ENCODE data around the gene FRYL.

The FRYL gene

GRCh38 chr4:48693856-48694574, 86.1 kb downstream of the FRYL start:
- Histone ChIP-seq H3K4me3 (ENCODE audit: low read depth, low read length, poor library complexity, severe bottlenecking) (no peak overlapping the region), H3K9ac (ENCODE audit: low read length) (no peak overlapping the region), H3F3A (ENCODE audit: insufficient read depth, low read length) (no peaks in the 10 kb centered on the region), H3K27ac (ENCODE audit: low read depth, low read length, poor library complexity, severe bottlenecking) (no peak overlapping the region), H4K20me1 (ENCODE audit: insufficient read depth, low read length) (no peaks in the 10 kb centered on the region), H3K4me2 (ENCODE audit: low read length) (no peak overlapping the region), H3K9me3 (ENCODE audit: low read length) (no peaks in the 10 kb centered on the region), H3K79me2 (ENCODE audit: insufficient read depth, low read length) (peaks cover 67% of the 10 kb centered on the region), H3K36me3 (ENCODE audit: insufficient read depth, low read length) (no peaks in the 10 kb centered on the region), H2AFZ (ENCODE audit: low read length) (no peak overlapping the region), H3K4me1 (ENCODE audit: insufficient read depth, low read length, severe bottlenecking) (peaks cover 7% of the 10 kb centered on the region), H3K27me3 (ENCODE audit: insufficient read depth, low read length) (no peaks in the 10 kb centered on the region), H3K9me2 (ENCODE audit: low read depth, low read length) (no peaks in the 10 kb centered on the region)
- TF ChIP-seq CTCF (IDR thresholded peaks at IDR 0.05; ENCODE audit: low read length) (no peak), EZH2 (IDR thresholded peaks at IDR 0.05; ENCODE audit: borderline replicate concordance, low read length) (no peak)

GRCh38 chr4:48692897-48693296, 87.2 kb downstream of the FRYL start:
- no peak overlapping the region for H3K4me3 ChIP-seq (ENCODE audit: low read depth, low read length, poor library complexity, severe bottlenecking)
- TF ChIP-seq CTCF (IDR thresholded peaks at IDR 0.05; ENCODE audit: low read length) (no peak), EZH2 (IDR thresholded peaks at IDR 0.05; ENCODE audit: borderline replicate concordance, low read length) (no peak)
- no peaks in the 10 kb centered on the region for H3K36me3 ChIP-seq (ENCODE audit: insufficient read depth, low read length)
- H3K4me2 ChIP-seq (ENCODE audit: low read length), result no peak overlapping the region
- no peaks in the 10 kb centered on the region for H4K20me1 ChIP-seq (ENCODE audit: insufficient read depth, low read length)
- no peaks in the 10 kb centered on the region for H3K27me3 ChIP-seq (ENCODE audit: insufficient read depth, low read length)
- H2AFZ ChIP-seq (ENCODE audit: low read length), result no peak overlapping the region
- no peaks in the 10 kb centered on the region for H3K9me2 ChIP-seq (ENCODE audit: low read depth, low read length)
- H3K9me3 ChIP-seq (ENCODE audit: low read length), result no peaks in the 10 kb centered on the region
- peaks cover 70% of the 10 kb centered on the region for H3K79me2 ChIP-seq (ENCODE audit: insufficient read depth, low read length)
- peaks cover 4% of the 10 kb centered on the region for H3K4me1 ChIP-seq (ENCODE audit: insufficient read depth, low read length, severe bottlenecking)
- H3K9ac ChIP-seq (ENCODE audit: low read length), result no peak overlapping the region
- no peaks in the 10 kb centered on the region for H3F3A ChIP-seq (ENCODE audit: insufficient read depth, low read length)
- no peak overlapping the region for H3K27ac ChIP-seq (ENCODE audit: low read depth, low read length, poor library complexity, severe bottlenecking)

- Histone ChIP-seq H3K9ac (ENCODE audit: low read length) (no peak overlapping the region), H3K27me3 (ENCODE audit: insufficient read depth, low read length) (no peaks in the 10 kb centered on the region), H3K4me3 (ENCODE audit: low read depth, low read length, poor library complexity, severe bottlenecking) (no peak overlapping the region), H3K4me1 (ENCODE audit: insufficient read depth, low read length, severe bottlenecking) (peaks cover 11% of the 10 kb centered on the region), H3K79me2 (ENCODE audit: insufficient read depth, low read length) (peaks cover 63% of the 10 kb centered on the region), H2AFZ (ENCODE audit: low read length) (no peak overlapping the region), H3K36me3 (ENCODE audit: insufficient read depth, low read length) (no peaks in the 10 kb centered on the region), H3K27ac (ENCODE audit: low read depth, low read length, poor library complexity, severe bottlenecking) (no peak overlapping the region), H3K9me3 (ENCODE audit: low read length) (no peaks in the 10 kb centered on the region), H3K9me2 (ENCODE audit: low read depth, low read length) (no peaks in the 10 kb centered on the region), H4K20me1 (ENCODE audit: insufficient read depth, low read length) (no peaks in the 10 kb centered on the region), H3K4me2 (ENCODE audit: low read length) (no peak overlapping the region), H3F3A (ENCODE audit: insufficient read depth, low read length) (no peaks in the 10 kb centered on the region)
- TF ChIP-seq EZH2 (IDR thresholded peaks at IDR 0.05; ENCODE audit: borderline replicate concordance, low read length), result no peak
- no peak for TF ChIP-seq CTCF (IDR thresholded peaks at IDR 0.05; ENCODE audit: low read length)
Measured at GRCh38 chr4:48692044-48692443, 88.0 kb downstream of the FRYL start.

Measured in OCI-LY1 (cell line).